ENCODE data around the gene FHOD1.

The FHOD1 gene

GRCh38 chr16:67247192-67248072, at the start of gene FHOD1:
TSS of gene FHOD1 (minus strand) at chr16:67247481. CDS start at chr16:67247410, 71 bp downstream.
- DNase-seq (ENCODE audit: low read depth in 2 of 2, low spot score in 1 of 2) = peak; percentile 86 to 92

- DNase-seq (ENCODE audit: low read depth in 2 of 2, low spot score in 1 of 2) = no peak
Measured at GRCh38 chr16:67296420-67296819, 49.1 kb upstream of the FHOD1 start.

- no peak for DNase-seq (ENCODE audit: low read depth in 2 of 2, low spot score in 1 of 2)
Measured at GRCh38 chr16:67294938-67295361, 47.7 kb upstream of the FHOD1 start.

- no peak for DNase-seq (ENCODE audit: low read depth in 2 of 2, low spot score in 1 of 2)
Measured at GRCh38 chr16:67294171-67294757, 47.0 kb upstream of the FHOD1 start.

- DNase-seq (ENCODE audit: low read depth in 2 of 2, low spot score in 1 of 2) = no peak
Measured at GRCh38 chr16:67291461-67291860, 44.2 kb upstream of the FHOD1 start.

- DNase-seq (ENCODE audit: low read depth in 2 of 2, low spot score in 1 of 2) = no peak
Measured at GRCh38 chr16:67287960-67288359, 40.7 kb upstream of the FHOD1 start.

- DNase-seq (ENCODE audit: low read depth in 2 of 2, low spot score in 1 of 2) = no peak
Measured at GRCh38 chr16:67286441-67287235, 39.4 kb upstream of the FHOD1 start.

- DNase-seq (ENCODE audit: low read depth in 2 of 2, low spot score in 1 of 2) = no peak
Measured at GRCh38 chr16:67284699-67285646, 37.7 kb upstream of the FHOD1 start.

- no peak for DNase-seq (ENCODE audit: low read depth in 2 of 2, low spot score in 1 of 2)
Measured at GRCh38 chr16:67283826-67284555, 36.7 kb upstream of the FHOD1 start.

GRCh38 chr16:67283039-67283825, 36.0 kb upstream of the FHOD1 start:
- DNase-seq (ENCODE audit: low read depth in 2 of 2, low spot score in 1 of 2) = no peak

- no peak for DNase-seq (ENCODE audit: low read depth in 2 of 2, low spot score in 1 of 2)
Measured at GRCh38 chr16:67282447-67282805, 35.1 kb upstream of the FHOD1 start.

GRCh38 chr16:67281536-67282446, 34.5 kb upstream of the FHOD1 start:
- no peak for DNase-seq (ENCODE audit: low read depth in 2 of 2, low spot score in 1 of 2)

GRCh38 chr16:67280090-67281015, 33.1 kb upstream of the FHOD1 start:
- no peak for DNase-seq (ENCODE audit: low read depth in 2 of 2, low spot score in 1 of 2)

GRCh38 chr16:67279296-67280089, 32.2 kb upstream of the FHOD1 start, which contains the start of gene PLEKHG4:
TSS of gene PLEKHG4 (plus strand) at chr16:67279532. CDS start at chr16:67280045, 513 bp downstream.
- peak; percentile 46 to 60 for DNase-seq (ENCODE audit: low read depth in 2 of 2, low spot score in 1 of 2)

GRCh38 chr16:67278773-67279295, 31.6 kb upstream of the FHOD1 start:
- DNase-seq (ENCODE audit: low read depth in 2 of 2, low spot score in 1 of 2) = peak in 1 of 2 donors; percentile 6

Data from stimulated activated CD8-positive, alpha-beta memory T cell treated with anti-CD3 and anti-CD28 coated beads, Interleukin-4, amount 100 ng/mL, for 4 hours (primary cell).